Activated T-helper 1 cell treated with anti-CD3 and anti-CD28 coated beads, Interleukin-12 subunit alpha, Interleukin-12 subunit beta, Interleukin-2, Interleukin-4 antibody, amounts not matched to agents 30 ng/mL and 10 ng/mL and 1 ng/mL, durations not matched to agents 14 hours and 24 hours and 36 hours (primary cell): ENCODE data around the gene PPM1D. TPM values are rescaled to one million over a fixed set of nuclear protein-coding genes. Genes with fewer than 3 reads are reported as not detected.
"Not testable (repeated sequence)": the region's sequence is repeated elsewhere in the genome, so short reads cannot be mapped to it uniquely, and the experiment has no call there.

Experiments used
- DNase-seq: peaks from one replicate; pipeline ENCODE4 v3.0.0; 2021; ENCODE audit warnings: low spot score
- H3K27ac Mint-ChIP-seq: one replicate; pipeline ENCODE4 v1.8.0; 2021; ENCODE audit warnings: mild to moderate bottlenecking, mixed read lengths
- H3K27me3 Mint-ChIP-seq: one replicate; pipeline ENCODE4 v1.8.0; 2022; ENCODE audit warnings: mild to moderate bottlenecking, moderate library complexity, mixed read lengths; ENCODE audit not compliant: insufficient read depth
- H3K36me3 Mint-ChIP-seq: one replicate; pipeline ENCODE4 v1.8.0; 2021; ENCODE audit warnings: low read depth, mixed read lengths
- H3K4me1 Mint-ChIP-seq: one replicate; pipeline ENCODE4 v1.8.0; 2021; ENCODE audit warnings: low read depth, mixed read lengths
- H3K4me3 Mint-ChIP-seq: one replicate; pipeline ENCODE4 v1.8.0; 2021; ENCODE audit warnings: mild to moderate bottlenecking, moderate library complexity, mixed read lengths
- H3K9me3 Mint-ChIP-seq: one replicate; pipeline ENCODE4 v1.8.0; 2021; ENCODE audit warnings: mixed read lengths
- intact Hi-C: fragments of 100-400 bp; cut with micrococcal nuclease; formaldehyde crosslinking; loops from one replicate; pipeline ENCODE4 v1.15.1; 2024
- total RNA-seq: library from RNA; stranded (reverse); gene quantifications from 2 replicates; pipeline ENCODE4 v1.2.3, GENCODE V29; 2022

Gene PPM1D
- total RNA-seq, 1 donor from 2014 or later = 18.6 TPM

GRCh38 chr17:60577147-60577915 lies 22.7 kb upstream of the PPM1D start:
- no peak for DNase-seq
- Mint-ChIP-seq H3K36me3 (no peaks in the 10 kb centered on the region), H3K27ac (no peak overlapping the region), H3K4me3 (peak overlapping the region; percentile 68), H3K9me3 (no peaks in the 10 kb centered on the region), H3K27me3 (peaks cover 8% of the 10 kb centered on the region), H3K4me1 (peaks cover 10% of the 10 kb centered on the region)
- intact Hi-C loops = loop anchor here (2.0 kb wide), 2 partner anchors 23 to 61 kb away; partner anchors contain the start of gene PPM1D

GRCh38 chr17:60579090-60579489 lies 20.9 kb upstream of the PPM1D start:
- Mint-ChIP-seq H3K9me3 (no peaks in the 10 kb centered on the region), H3K27me3 (peaks cover 4% of the 10 kb centered on the region), H3K36me3 (no peaks in the 10 kb centered on the region), H3K4me3 (no peak overlapping the region), H3K27ac (no peak overlapping the region), H3K4me1 (peaks cover 10% of the 10 kb centered on the region)
- intact Hi-C loops = no loop called here
- DNase-seq = no peak

- peaks cover 4% of the 10 kb centered on the region for H3K27me3 Mint-ChIP-seq
- H3K4me1 Mint-ChIP-seq = peaks cover 10% of the 10 kb centered on the region
- no peak overlapping the region for H3K4me3 Mint-ChIP-seq
- H3K27ac Mint-ChIP-seq = no peak overlapping the region
- H3K36me3 Mint-ChIP-seq = no peaks in the 10 kb centered on the region
- no peaks in the 10 kb centered on the region for H3K9me3 Mint-ChIP-seq
- intact Hi-C loops = no loop called here
- DNase-seq = no peak
Measured at GRCh38 chr17:60579551-60579950, 20.4 kb upstream of the PPM1D start.

GRCh38 chr17:60583008-60583407 lies 17.0 kb upstream of the PPM1D start:
- H3K4me3 Mint-ChIP-seq = no peak overlapping the region
- no peaks in the 10 kb centered on the region for H3K4me1 Mint-ChIP-seq
- H3K27me3 Mint-ChIP-seq = peaks cover 6% of the 10 kb centered on the region
- no peaks in the 10 kb centered on the region for H3K9me3 Mint-ChIP-seq
- H3K36me3 Mint-ChIP-seq = no peaks in the 10 kb centered on the region
- no peak overlapping the region for H3K27ac Mint-ChIP-seq
- intact Hi-C loops = no loop called here
- no peak for DNase-seq

- Mint-ChIP-seq H3K4me3 (no peak overlapping the region), H3K4me1 (no peaks in the 10 kb centered on the region), H3K36me3 (no peaks in the 10 kb centered on the region), H3K27ac (no peak overlapping the region), H3K27me3 (peaks cover 5% of the 10 kb centered on the region), H3K9me3 (no peaks in the 10 kb centered on the region)
- no peak for DNase-seq
- intact Hi-C loops = no loop called here
Measured at GRCh38 chr17:60585887-60586286, 14.1 kb upstream of the PPM1D start.

GRCh38 chr17:60586288-60586974 lies 13.6 kb upstream of the PPM1D start:
- H3K36me3 Mint-ChIP-seq = no peaks in the 10 kb centered on the region
- H3K9me3 Mint-ChIP-seq = no peaks in the 10 kb centered on the region
- H3K27me3 Mint-ChIP-seq = peaks cover 9% of the 10 kb centered on the region
- H3K4me1 Mint-ChIP-seq = no peaks in the 10 kb centered on the region
- H3K4me3 Mint-ChIP-seq = no peak overlapping the region
- no peak overlapping the region for H3K27ac Mint-ChIP-seq
- DNase-seq = no peak
- intact Hi-C loops = no loop called here

- Mint-ChIP-seq H3K27me3 (peaks cover 9% of the 10 kb centered on the region), H3K36me3 (no peaks in the 10 kb centered on the region), H3K9me3 (no peaks in the 10 kb centered on the region), H3K4me1 (no peaks in the 10 kb centered on the region), H3K27ac (no peak overlapping the region), H3K4me3 (no peak overlapping the region)
- no peak for DNase-seq
- intact Hi-C loops = no loop called here
Measured at GRCh38 chr17:60590070-60590469, 9.9 kb upstream of the PPM1D start.

- Mint-ChIP-seq H3K27me3 (peaks cover 9% of the 10 kb centered on the region), H3K27ac (no peak overlapping the region), H3K4me1 (no peaks in the 10 kb centered on the region), H3K9me3 (no peaks in the 10 kb centered on the region), H3K4me3 (no peak overlapping the region), H3K36me3 (no peaks in the 10 kb centered on the region)
- intact Hi-C loops = no loop called here
- no peak for DNase-seq
Measured at GRCh38 chr17:60592750-60593149, 7.2 kb upstream of the PPM1D start.

- intact Hi-C loops, H3K36me3 Mint-ChIP-seq, H3K4me3 Mint-ChIP-seq, H3K9me3 Mint-ChIP-seq, H3K27me3 Mint-ChIP-seq, H3K4me1 Mint-ChIP-seq, H3K27ac Mint-ChIP-seq, DNase-seq: not testable (repeated sequence)
Measured at GRCh38 chr17:60593441-60594036, 6.5 kb upstream of the PPM1D start.

GRCh38 chr17:60594170-60594569 lies 5.8 kb upstream of the PPM1D start:
- H3K4me3 Mint-ChIP-seq, H3K36me3 Mint-ChIP-seq, DNase-seq, H3K27ac Mint-ChIP-seq, H3K27me3 Mint-ChIP-seq, intact Hi-C loops, H3K9me3 Mint-ChIP-seq: not testable (repeated sequence)
- H3K4me1 Mint-ChIP-seq = peaks cover 11% of the 10 kb centered on the region

- DNase-seq = no peak
- no peak overlapping the region for H3K4me3 Mint-ChIP-seq
- H3K27ac Mint-ChIP-seq = no peak overlapping the region
- peaks cover 9% of the 10 kb centered on the region for H3K27me3 Mint-ChIP-seq
- H3K9me3 Mint-ChIP-seq = no peaks in the 10 kb centered on the region
- H3K36me3 Mint-ChIP-seq = no peaks in the 10 kb centered on the region
- intact Hi-C loops = loop anchor here (5.0 kb wide), 1 partner anchor 632 kb away; the partner anchor contains the start of gene RNFT1
- H3K4me1 Mint-ChIP-seq = peaks cover 14% of the 10 kb centered on the region
Measured at GRCh38 chr17:60594734-60595133, 5.3 kb upstream of the PPM1D start.

- Mint-ChIP-seq H3K36me3 (peaks cover 4% of the 10 kb centered on the region), H3K4me3 (no peak overlapping the region), H3K27ac (no peak overlapping the region), H3K9me3 (no peaks in the 10 kb centered on the region), H3K4me1 (peaks cover 28% of the 10 kb centered on the region), H3K27me3 (no peaks in the 10 kb centered on the region)
- intact Hi-C loops = loop anchor here (5.0 kb wide), 1 partner anchor 635 kb away; the partner anchor contains the start of gene RNFT1
- DNase-seq = no peak
Measured at GRCh38 chr17:60597297-60597696, 2.7 kb upstream of the PPM1D start.
